ENCODE data around the gene TRIM39. TPM values are rescaled to one million over a fixed set of nuclear protein-coding genes. Genes with fewer than 3 reads are reported as not detected.
"Not testable (repeated sequence)": the region's sequence is repeated elsewhere in the genome, so short reads cannot be mapped to it uniquely, and the experiment has no call there.

TRIM39 gene
- total RNA-seq: 10 to 100 TPM; 10.4 to 17.2 (median 15.2) TPM

- DNase-seq (ENCODE audit: low spot score) (peak; percentile 60), ATAC-seq (ENCODE audit: low FRiP score) (peak; percentile 82)
- no peak for TF ChIP-seq CTCF (IDR thresholded peaks at IDR 0.05)
Measured at GRCh38 chr6:30326526-30327231, at the start of gene TRIM39. Gene TRIM39 (plus strand): TSS chr6:30326927. CDS start chr6:30329318, 2,391 bp downstream.

GRCh38 chr6:30280988-30281387 is 45.7 kb upstream of the TRIM39 start:
- ATAC-seq (ENCODE audit: low FRiP score); DNase-seq (ENCODE audit: low spot score): not testable (repeated sequence)

- DNase-seq (ENCODE audit: low spot score) (no peak), ATAC-seq (ENCODE audit: low FRiP score) (no peak)
- no peak for TF ChIP-seq CTCF (IDR thresholded peaks at IDR 0.05)
Measured at GRCh38 chr6:30282522-30282921, 44.2 kb upstream of the TRIM39 start.

DNA sequence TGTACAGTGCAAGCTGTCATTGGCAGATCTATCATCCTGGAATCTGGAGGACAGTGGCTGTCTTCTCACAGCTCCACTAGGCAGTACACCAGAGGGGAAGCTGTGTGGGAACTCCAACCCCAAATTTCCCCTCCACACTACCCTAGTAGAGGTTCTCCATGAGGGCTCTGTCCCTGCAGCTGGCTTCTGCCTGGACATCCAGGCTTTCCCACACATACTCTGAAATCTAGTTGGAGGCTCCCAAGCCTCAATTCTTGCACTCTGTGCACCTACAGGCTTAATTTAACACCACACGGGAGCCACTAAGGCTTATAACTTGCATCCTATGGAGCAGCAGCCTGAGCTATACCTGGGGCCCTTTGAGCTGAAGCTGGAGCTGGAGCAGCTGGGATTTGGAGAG is 43.0 kb upstream of the TRIM39 start:
- DNase-seq (ENCODE audit: low spot score) (no peak), ATAC-seq (ENCODE audit: low FRiP score) (no peak)
- no peak for TF ChIP-seq CTCF (IDR thresholded peaks at IDR 0.05)

GRCh38 chr6:30287139-30287538 is 39.6 kb upstream of the TRIM39 start:
- no peak for TF ChIP-seq CTCF (IDR thresholded peaks at IDR 0.05)
- ATAC-seq (ENCODE audit: low FRiP score) (no peak), DNase-seq (ENCODE audit: low spot score) (no peak)

DNA sequence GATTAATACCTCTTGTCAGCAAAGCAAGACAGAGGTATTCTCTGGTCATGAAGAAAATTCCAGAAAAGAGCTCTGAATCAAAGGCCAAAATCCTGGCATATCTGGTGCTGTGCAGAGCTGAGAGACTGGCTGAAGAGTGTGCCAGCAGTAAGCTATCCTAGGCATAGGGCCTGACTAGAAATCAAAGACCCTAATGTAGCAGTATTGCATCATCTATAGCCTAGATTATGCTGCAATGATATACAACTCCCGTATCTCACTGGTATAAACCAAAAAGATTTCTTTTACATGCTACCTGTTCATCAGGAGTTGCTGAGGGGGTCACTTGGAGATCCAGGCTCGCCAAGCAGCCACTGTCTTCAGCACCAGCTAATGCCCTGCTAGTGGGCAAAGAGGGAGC is 30.9 kb upstream of the TRIM39 start:
- no peak for DNase-seq (ENCODE audit: low spot score)
- TF ChIP-seq CTCF (IDR thresholded peaks at IDR 0.05): no peak
- no peak for ATAC-seq (ENCODE audit: low FRiP score)

DNA sequence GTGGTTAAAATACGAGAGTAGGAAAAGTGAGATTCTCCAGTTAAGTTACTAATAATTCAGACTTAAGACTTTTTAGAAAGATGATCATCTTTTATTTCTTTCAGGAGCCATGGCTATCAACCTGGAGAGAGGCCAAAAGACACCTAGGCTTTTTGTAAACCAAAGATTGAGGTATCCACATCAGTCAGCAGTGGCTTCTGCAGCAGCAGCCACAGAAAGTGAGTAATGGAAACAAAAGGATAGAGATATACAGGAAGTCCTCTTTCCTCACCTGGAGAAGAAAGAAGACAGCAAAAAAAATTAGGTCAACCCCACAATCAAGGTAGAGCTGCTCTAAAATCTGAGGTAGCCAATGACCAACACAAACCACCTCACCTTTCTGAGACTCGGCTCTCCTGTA is 22.7 kb upstream of the TRIM39 start:
- ATAC-seq (ENCODE audit: low FRiP score) (no peak), DNase-seq (ENCODE audit: low spot score) (no peak)
- no peak for TF ChIP-seq CTCF (IDR thresholded peaks at IDR 0.05)
